Measurements from ENCODE around the gene ELAVL3.

ELAVL3 gene

GRCh38 chr19:11485245-11485837 lies 4.5 kb upstream of the ELAVL3 start:
- no peak overlapping the region for H3K27ac ChIP-seq
- H3K36me3 ChIP-seq, result no peaks in the 10 kb centered on the region
- H3K9me3 ChIP-seq, result no peaks in the 10 kb centered on the region
- H3K4me3 ChIP-seq (ENCODE audit: low read depth in 1 of 2, low read length in 1 of 2), result no peak overlapping the region
- no peak for TF ChIP-seq CTCF (IDR thresholded peaks at IDR 0.05)
- H3K4me1 ChIP-seq (ENCODE audit: control insufficient read depth in 1 of 2, insufficient read depth in 1 of 2, low read depth in 1 of 2, low read length in 1 of 2), result peaks cover 10 to 24% of the 10 kb centered on the region in 2 experiments
- peaks cover 33% of the 10 kb centered on the region for H3K27me3 ChIP-seq

- Histone ChIP-seq H3K4me3 (ENCODE audit: low read depth in 1 of 2, low read length in 1 of 2) (no peak overlapping the region), H3K36me3 (no peaks in the 10 kb centered on the region), H3K9me3 (no peaks in the 10 kb centered on the region), H3K27ac (no peak overlapping the region), H3K27me3 (peaks cover 51% of the 10 kb centered on the region), H3K4me1 (ENCODE audit: control insufficient read depth in 1 of 2, insufficient read depth in 1 of 2, low read depth in 1 of 2, low read length in 1 of 2) (peaks cover 15 to 34% of the 10 kb centered on the region in 2 experiments)
- TF ChIP-seq CTCF (IDR thresholded peaks at IDR 0.05), result no peak
These were observed 2.7 kb upstream of the ELAVL3 start for GRCh38 chr19:11483366-11484111.

- TF ChIP-seq CTCF (IDR thresholded peaks at IDR 0.05), result peak; percentile 88
- Histone ChIP-seq H3K27me3 (peaks cover 62% of the 10 kb centered on the region), H3K27ac (no peak overlapping the region), H3K4me3 (ENCODE audit: low read depth in 1 of 2, low read length in 1 of 2) (peak overlapping the region; percentile 7 to 61), H3K9me3 (no peaks in the 10 kb centered on the region), H3K36me3 (no peaks in the 10 kb centered on the region), H3K4me1 (ENCODE audit: control insufficient read depth in 1 of 2, insufficient read depth in 1 of 2, low read depth in 1 of 2, low read length in 1 of 2) (peaks cover 15 to 34% of the 10 kb centered on the region in 2 experiments)
These were observed 1.7 kb upstream of the ELAVL3 start for GRCh38 chr19:11482384-11483050.

GRCh38 chr19:11481534-11482383 lies 913 bp upstream of the ELAVL3 start:
- Histone ChIP-seq H3K36me3 (no peaks in the 10 kb centered on the region), H3K27ac (no peak overlapping the region), H3K4me1 (ENCODE audit: control insufficient read depth in 1 of 2, insufficient read depth in 1 of 2, low read depth in 1 of 2, low read length in 1 of 2) (peaks cover 15 to 34% of the 10 kb centered on the region in 2 experiments), H3K4me3 (ENCODE audit: low read depth in 1 of 2, low read length in 1 of 2) (peak overlapping the region; percentile 7 to 61), H3K9me3 (no peaks in the 10 kb centered on the region), H3K27me3 (peaks cover 69% of the 10 kb centered on the region)
- TF ChIP-seq CTCF (IDR thresholded peaks at IDR 0.05), result no peak

All from neutrophil (primary cell).